GM12892 (cell line): ENCODE results near the gene COL18A1.

ENCODE experiments used
- POLR2A ChIP-seq: IDR thresholded peaks from 2 replicates; pipeline ENCODE4 v1.6.1; 2011; ENCODE audit warnings: low read depth, low read length, control low read depth
- POLR2AphosphoS5 ChIP-seq: IDR thresholded peaks from 2 replicates; pipeline ENCODE4 v1.6.1; 2011; ENCODE audit warnings: low read depth, low read length, control low read depth

GRCh38 chr21:45378258-45378966, 26.6 kb upstream of the COL18A1 start:
- TF ChIP-seq POLR2AphosphoS5, result no peak
- TF ChIP-seq POLR2A, result no peak
